K562 (cell line): Measurements from ENCODE around the gene EFCAB12.

Source experiments
- ARHGAP35 ChIP-seq: fragments of 450-650 bp; IDR thresholded peaks from 2 replicates; pipeline ENCODE4 v1.6.1; 2018; ENCODE audit not compliant: partially characterized antibody
- ELF1 ChIP-seq: fragments of 200-800 bp; sonication (Bioruptor generic); IDR thresholded peaks from 2 replicates; pipeline ENCODE4 v1.6.1; 2016; ENCODE audit warnings: missing genetic modification characterization, missing compliant biosample characterization
- FOXM1 ChIP-seq, 2 experiments: fragments of 450-650 bp in 1 of 2; sonication (generic) in 1 of 2; formaldehyde crosslinking in 1 of 2; IDR thresholded peaks; 2 replicates each; pipeline versions ENCODE4 v1.6.1 to v1.9.0; 2017 to 2022; ENCODE audit warnings: low read depth in 2 of 2, mild to moderate bottlenecking in 2 of 2, missing genetic modification reagents in 1 of 2, moderate library complexity in 1 of 2
- FOXP1 ChIP-seq: sonication (generic); formaldehyde crosslinking; IDR thresholded peaks from 2 replicates; pipeline ENCODE4 v1.8.0; 2022; ENCODE audit warnings: mild to moderate bottlenecking, missing genetic modification reagents
- KHSRP ChIP-seq: fragments of 450-650 bp; IDR thresholded peaks from 2 replicates; pipeline ENCODE4 v1.6.1; 2017
- NCOA1 ChIP-seq: fragments of 450-650 bp; IDR thresholded peaks from 2 replicates; pipeline ENCODE4 v1.6.1; 2016; ENCODE audit warnings: low read depth
- POLR2A ChIP-seq: fragments of 450-650 bp; conservative IDR thresholded peaks from 2 replicates; pipeline ENCODE4 v1.6.1; 2016
- RFX5 ChIP-seq: IDR thresholded peaks from 2 replicates; pipeline ENCODE4 v1.6.1; 2011; ENCODE audit warnings: low read depth, mild to moderate bottlenecking, improper control_type of control experiment, low read length
- ZBTB33 ChIP-seq: sonication (generic); formaldehyde crosslinking; IDR thresholded peaks from 2 replicates; pipeline ENCODE4 v1.8.1; 2023; ENCODE audit warnings: mild to moderate bottlenecking, missing genetic modification reagents
- ZNF217 ChIP-seq: sonication (generic); formaldehyde crosslinking; IDR thresholded peaks from 2 replicates; pipeline ENCODE4 v1.8.0; 2022; ENCODE audit warnings: mild to moderate bottlenecking, missing genetic modification reagents
- TF ChIP-seq, protein P1 (sequence below), 3 experiments: IDR thresholded peaks in 2 of 3; conservative IDR thresholded peaks in 1 of 3; 2 replicates each; pipeline ENCODE4 v1.5.1; 2011 to 2012; ENCODE audit warnings: low read length in 3 of 3, mild to moderate bottlenecking in 3 of 3, control low read depth in 2 of 3, improper control_type of control experiment in 1 of 3, inconsistent platforms in 1 of 3, low read depth in 1 of 3, mixed read lengths in 1 of 3, moderate library complexity in 1 of 3; ENCODE audit not compliant: insufficient read depth in 2 of 3

GRCh38 chr3:129429602-129430001 is 1.2 kb upstream of the EFCAB12 start:
- TF ChIP-seq ARHGAP35 (no peak), FOXP1 (CRISPR knock-in tag) (no peak), ZBTB33 (CRISPR knock-in tag) (no peak), NCOA1 (no peak), ELF1 (tag) (no peak), KHSRP (no peak), ZNF217 (CRISPR knock-in tag) (no peak), FOXM1 (IDR thresholded peaks at IDR 0.05; ENCODE audit: low read depth) (no peak), FOXM1 (CRISPR knock-in tag; IDR thresholded peaks at IDR 0.05; ENCODE audit: low read depth) (no peak), POLR2A (no peak; the same call in 1 of the 2 replicates), RFX5 (no peak)
- TF ChIP-seq, protein P1, sequence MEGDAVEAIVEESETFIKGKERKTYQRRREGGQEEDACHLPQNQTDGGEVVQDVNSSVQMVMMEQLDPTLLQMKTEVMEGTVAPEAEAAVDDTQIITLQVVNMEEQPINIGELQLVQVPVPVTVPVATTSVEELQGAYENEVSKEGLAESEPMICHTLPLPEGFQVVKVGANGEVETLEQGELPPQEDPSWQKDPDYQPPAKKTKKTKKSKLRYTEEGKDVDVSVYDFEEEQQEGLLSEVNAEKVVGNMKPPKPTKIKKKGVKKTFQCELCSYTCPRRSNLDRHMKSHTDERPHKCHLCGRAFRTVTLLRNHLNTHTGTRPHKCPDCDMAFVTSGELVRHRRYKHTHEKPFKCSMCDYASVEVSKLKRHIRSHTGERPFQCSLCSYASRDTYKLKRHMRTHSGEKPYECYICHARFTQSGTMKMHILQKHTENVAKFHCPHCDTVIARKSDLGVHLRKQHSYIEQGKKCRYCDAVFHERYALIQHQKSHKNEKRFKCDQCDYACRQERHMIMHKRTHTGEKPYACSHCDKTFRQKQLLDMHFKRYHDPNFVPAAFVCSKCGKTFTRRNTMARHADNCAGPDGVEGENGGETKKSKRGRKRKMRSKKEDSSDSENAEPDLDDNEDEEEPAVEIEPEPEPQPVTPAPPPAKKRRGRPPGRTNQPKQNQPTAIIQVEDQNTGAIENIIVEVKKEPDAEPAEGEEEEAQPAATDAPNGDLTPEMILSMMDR (IDR thresholded peaks at IDR 0.05 in 2 of 3, conservative IDR thresholded peaks at IDR 0.05 in 1 of 3; ENCODE audit: insufficient read depth in 2 of 3, low read depth in 1 of 3, low read length in 3 of 3), result no peak
